Activated CD4-positive, alpha-beta memory T cell treated with anti-CD3 and anti-CD28 coated beads for 36 hours (primary cell): ENCODE data around the gene CSH1. TPM values are rescaled to one million over a fixed set of nuclear protein-coding genes. Genes with fewer than 3 reads are reported as not detected.
"Not testable (repeated sequence)": the region's sequence is repeated elsewhere in the genome, so short reads cannot be mapped to it uniquely, and the experiment has no call there.

Experiments used
- CTCF ChIA-PET: fragments of 350-600 bp; sonication (Branson Sonifier 250); formaldehyde crosslinking; loops from one replicate; lab custom pipeline; 2021; ENCODE audit warnings: antibody characterized with exemption, inconsistent platforms; lab: Charles Lee
- POLR2A ChIA-PET: fragments of 350-600 bp; sonication (Branson Sonifier 250); formaldehyde crosslinking; loops from one replicate; lab custom pipeline; 2021; ENCODE audit warnings: antibody characterized with exemption; lab: Charles Lee
- DNase-seq: peaks from one replicate; pipeline ENCODE4 v3.0.0-alpha.2; 2020
- H3K27ac Mint-ChIP-seq: one replicate; pipeline ENCODE4 v1.8.0; 2021; ENCODE audit warnings: mixed read lengths
- H3K27me3 Mint-ChIP-seq: one replicate; pipeline ENCODE4 v1.8.0; 2021; ENCODE audit warnings: mixed read lengths
- H3K36me3 Mint-ChIP-seq: one replicate; pipeline ENCODE4 v1.8.0; 2021; ENCODE audit warnings: mixed read lengths
- H3K4me1 Mint-ChIP-seq: one replicate; pipeline ENCODE4 v1.8.0; 2021; ENCODE audit warnings: low read depth, mixed read lengths
- H3K4me3 Mint-ChIP-seq: one replicate; pipeline ENCODE4 v1.8.0; 2021; ENCODE audit warnings: mild to moderate bottlenecking, mixed read lengths
- H3K9me3 Mint-ChIP-seq: one replicate; pipeline ENCODE4 v1.8.0; 2021; ENCODE audit warnings: mixed read lengths
- intact Hi-C: fragments of 100-400 bp; cut with micrococcal nuclease; formaldehyde crosslinking; loops from one replicate; pipeline ENCODE4 v1.15.1; 2023
- total RNA-seq, 2 experiments: library from RNA; stranded (reverse); gene quantifications; one replicate each; pipeline ENCODE4 v1.2.3, GENCODE V29; 2021

CSH1 gene
- total RNA-seq, 2 experiments from 2014 or later = not detected

GRCh38 chr17:63898899-63899798, 2.8 kb upstream of the CSH1 start:
- DNase-seq = peak; percentile 74

GRCh38 chr17:63894821-63895220, 1.6 kb downstream of the CSH1 start:
- H3K9me3 Mint-ChIP-seq, DNase-seq, H3K27me3 Mint-ChIP-seq, CTCF ChIA-PET, H3K27ac Mint-ChIP-seq, H3K36me3 Mint-ChIP-seq, POLR2A ChIA-PET, H3K4me3 Mint-ChIP-seq: not testable (repeated sequence)
- peaks cover 13% of the 10 kb centered on the region for H3K4me1 Mint-ChIP-seq
- intact Hi-C loops = loop anchor here (5.0 kb wide), 1 partner anchor 132 kb away; no protein-coding TSS in a partner anchor

More at GRCh38 chr17:63898899-63899798, 2.8 kb upstream of the CSH1 start:
- H3K9me3 Mint-ChIP-seq, POLR2A ChIA-PET, H3K36me3 Mint-ChIP-seq, H3K27me3 Mint-ChIP-seq, H3K27ac Mint-ChIP-seq, H3K4me3 Mint-ChIP-seq: not testable (repeated sequence)
- CTCF ChIA-PET = interaction anchor here (0.9 to 1.1 kb wide), 2 partner anchors 9 to 47 kb away, joined by 4 to 7 read pairs; no protein-coding TSS in a partner anchor
- peaks cover 19% of the 10 kb centered on the region for H3K4me1 Mint-ChIP-seq
- intact Hi-C loops = loop anchor here (5.0 kb wide), 1 partner anchor 128 kb away; no protein-coding TSS in a partner anchor

- H3K27me3 Mint-ChIP-seq, DNase-seq, H3K36me3 Mint-ChIP-seq, intact Hi-C loops, H3K9me3 Mint-ChIP-seq, POLR2A ChIA-PET, H3K4me3 Mint-ChIP-seq, H3K27ac Mint-ChIP-seq, H3K4me1 Mint-ChIP-seq: not testable (repeated sequence)
- CTCF ChIA-PET = interaction anchor here (5.2 kb wide), 1 partner anchor 17 kb away, joined by 18 read pairs; the partner anchor contains the start of gene CSHL1
These were observed 2.4 kb downstream of the CSH1 start for GRCh38 chr17:63894021-63894420.

GRCh38 chr17:63892316-63893037, 3.9 kb downstream of the CSH1 start:
- CTCF ChIA-PET = interaction anchor here (0.6 to 5.2 kb wide), 7 partner anchors 11 to 600 kb away, joined by 3 to 21 read pairs (median 4); partner anchors contain the start of gene CSHL1
- POLR2A ChIA-PET, H3K27me3 Mint-ChIP-seq: not testable (repeated sequence)

GRCh38 chr17:63889026-63889848, 7.1 kb downstream of the CSH1 start:
- POLR2A ChIA-PET, DNase-seq, H3K4me1 Mint-ChIP-seq, H3K9me3 Mint-ChIP-seq, H3K36me3 Mint-ChIP-seq, H3K27ac Mint-ChIP-seq, H3K4me3 Mint-ChIP-seq, intact Hi-C loops, H3K27me3 Mint-ChIP-seq: not testable (repeated sequence)
- CTCF ChIA-PET = interaction anchor here (0.6 to 5.2 kb wide), 12 partner anchors 9 to 1864 kb away, joined by 3 to 21 read pairs (median 7); partner anchors contain the start of gene CSHL1

More at GRCh38 chr17:63892316-63893037, 3.9 kb downstream of the CSH1 start:
- DNase-seq, H3K4me3 Mint-ChIP-seq, H3K36me3 Mint-ChIP-seq, H3K9me3 Mint-ChIP-seq, H3K27ac Mint-ChIP-seq, H3K4me1 Mint-ChIP-seq, intact Hi-C loops: not testable (repeated sequence)

GRCh38 chr17:63885119-63885518, 11.3 kb downstream of the CSH1 start:
- H3K36me3 Mint-ChIP-seq, H3K9me3 Mint-ChIP-seq, H3K27ac Mint-ChIP-seq, H3K4me3 Mint-ChIP-seq, DNase-seq, POLR2A ChIA-PET, H3K27me3 Mint-ChIP-seq, intact Hi-C loops, H3K4me1 Mint-ChIP-seq: not testable (repeated sequence)
- CTCF ChIA-PET = interaction anchor here (0.6 kb wide), 1 partner anchor 12 kb away, joined by 4 read pairs; no protein-coding TSS in a partner anchor

GRCh38 chr17:63882626-63883126, 13.7 kb downstream of the CSH1 start:
- H3K27me3 Mint-ChIP-seq, DNase-seq, H3K36me3 Mint-ChIP-seq, intact Hi-C loops, H3K4me1 Mint-ChIP-seq, H3K27ac Mint-ChIP-seq, H3K4me3 Mint-ChIP-seq, H3K9me3 Mint-ChIP-seq: not testable (repeated sequence)
- ChIA-PET POLR2A (interaction anchor here (0.6 kb wide), 1 partner anchor 112 kb away, joined by 3 read pairs; no protein-coding TSS in a partner anchor), CTCF (interaction anchor here (0.8 to 2.1 kb wide), 6 partner anchors 24 to 408 kb away, joined by 3 to 6 read pairs (median 4); partner anchors contain the start of gene CSHL1)

- Mint-ChIP-seq H3K36me3 (no peaks in the 10 kb centered on the region), H3K9me3 (no peaks in the 10 kb centered on the region), H3K4me1 (no peaks in the 10 kb centered on the region), H3K4me3 (no peak within 1 kb of the TSS), H3K27ac (peak within 1 kb of the TSS; percentile 8), H3K27me3 (no peaks in the 10 kb centered on the region)
- intact Hi-C loops = no loop called here
- ChIA-PET CTCF (interaction anchor here (0.6 to 2.1 kb wide), 10 partner anchors 21 to 409 kb away, joined by 3 to 6 read pairs (median 4); partner anchors contain the start of gene CSHL1), POLR2A (no interaction called here)
- DNase-seq = peak; percentile 75
These were observed 14.3 kb downstream of the CSH1 start, which contains the start of gene GH2 for GRCh38 chr17:63881935-63882601. GH2 (minus strand) TSS chr17:63881944; CDS start chr17:63881801, 143 bp downstream.

GRCh38 chr17:63881337-63881736, 15.0 kb downstream of the CSH1 start:
- DNase-seq, POLR2A ChIA-PET, H3K4me1 Mint-ChIP-seq, intact Hi-C loops, H3K27me3 Mint-ChIP-seq, H3K4me3 Mint-ChIP-seq, H3K9me3 Mint-ChIP-seq, H3K36me3 Mint-ChIP-seq: not testable (repeated sequence)
- CTCF ChIA-PET = interaction anchor here (0.6 to 2.1 kb wide), 5 partner anchors 21 to 303 kb away, joined by 3 to 6 read pairs (median 4); no protein-coding TSS in a partner anchor
- H3K27ac Mint-ChIP-seq = peak overlapping the region; percentile 8

GRCh38 chr17:63880706-63881105, 15.7 kb downstream of the CSH1 start:
- DNase-seq = no peak
- ChIA-PET POLR2A (no interaction called here), CTCF (interaction anchor here (2.1 kb wide), 1 partner anchor 253 kb away, joined by 6 read pairs; no protein-coding TSS in a partner anchor)
- no peaks in the 10 kb centered on the region for H3K27me3 Mint-ChIP-seq
- H3K27ac Mint-ChIP-seq = no peak overlapping the region
- no peaks in the 10 kb centered on the region for H3K36me3 Mint-ChIP-seq
- no peaks in the 10 kb centered on the region for H3K4me1 Mint-ChIP-seq
- intact Hi-C loops = no loop called here
- no peaks in the 10 kb centered on the region for H3K9me3 Mint-ChIP-seq
- H3K4me3 Mint-ChIP-seq = no peak overlapping the region
